GM12801 (cell line): ENCODE measurements around the gene SMIM21.

Experiments
- CTCF ChIP-seq: IDR thresholded peaks from one replicate; pipeline ENCODE4 v1.5.1; 2011; ENCODE audit warnings: control low read depth; ENCODE audit not compliant: insufficient read length; ENCODE audit errors: extremely low read depth

The SMIM21 gene

GRCh38 chr18:75360941-75361340 is 66.6 kb downstream of the SMIM21 start:
- no peak for TF ChIP-seq CTCF

GRCh38 chr18:75360215-75360614 is 67.3 kb downstream of the SMIM21 start:
- TF ChIP-seq CTCF, result no peak
